Lower lobe of right lung (tissue), 2 donors: ENCODE results near the gene RASSF4. TPM values are rescaled to one million over a fixed set of nuclear protein-coding genes. Genes with fewer than 3 reads are reported as not detected.

ENCODE experiments used
- ATAC-seq, 2 donors: fragments of 200-7000 bp; cut with Tn5 transposase; one replicate each; pipeline ENCODE4 v1.9.1; 2020 to 2022; ENCODE audit warnings: mild to moderate bottlenecking in 2 of 2, moderate library complexity in 2 of 2
- DNase-seq: peaks from one replicate; pipeline ENCODE4 v3.0.0-alpha.2; 2020
- H3K27ac ChIP-seq: fragments of 200-600 bp; one replicate; pipeline ENCODE4 v1.8.0; 2022
- H3K27me3 ChIP-seq: fragments of 200-600 bp; one replicate; pipeline ENCODE4 v1.8.0; 2022; ENCODE audit warnings: low read depth
- H3K36me3 ChIP-seq: fragments of 200-600 bp; one replicate; pipeline ENCODE4 v1.8.0; 2022; ENCODE audit warnings: mild to moderate bottlenecking
- H3K4me1 ChIP-seq: fragments of 200-600 bp; one replicate; pipeline ENCODE4 v1.8.0; 2022
- H3K4me3 ChIP-seq: fragments of 200-600 bp; one replicate; pipeline ENCODE4 v1.8.0; 2022; ENCODE audit warnings: mild to moderate bottlenecking
- H3K9me3 ChIP-seq: fragments of 200-600 bp; one replicate; pipeline ENCODE4 v1.8.0; 2022
- intact Hi-C: fragments of 100-400 bp; cut with DNase I; formaldehyde crosslinking; loops from one replicate; pipeline ENCODE4 v1.11.0; 2022
- total RNA-seq: library from RNA; stranded (reverse); fragmentation: NEBNext Ultra II Directional; extraction: Animal tissue kit (Norgen Biotek cat#: 25700); gene quantifications from one replicate; pipeline ENCODE4 v1.2.1, GENCODE V29; 2021
- TF ChIP-seq, protein P1 (sequence below): fragments of 200-600 bp; IDR thresholded peaks from one replicate; pipeline ENCODE4 v1.8.0; 2022; ENCODE audit warnings: antibody characterized with exemption, mild to moderate bottlenecking
- donor health status: DM: no; HTN: yes; CAD: no; lungs with severe emphysema.

The RASSF4 gene
- total RNA-seq, 1 donor from 2014 or later: 49.0 TPM

DNA sequence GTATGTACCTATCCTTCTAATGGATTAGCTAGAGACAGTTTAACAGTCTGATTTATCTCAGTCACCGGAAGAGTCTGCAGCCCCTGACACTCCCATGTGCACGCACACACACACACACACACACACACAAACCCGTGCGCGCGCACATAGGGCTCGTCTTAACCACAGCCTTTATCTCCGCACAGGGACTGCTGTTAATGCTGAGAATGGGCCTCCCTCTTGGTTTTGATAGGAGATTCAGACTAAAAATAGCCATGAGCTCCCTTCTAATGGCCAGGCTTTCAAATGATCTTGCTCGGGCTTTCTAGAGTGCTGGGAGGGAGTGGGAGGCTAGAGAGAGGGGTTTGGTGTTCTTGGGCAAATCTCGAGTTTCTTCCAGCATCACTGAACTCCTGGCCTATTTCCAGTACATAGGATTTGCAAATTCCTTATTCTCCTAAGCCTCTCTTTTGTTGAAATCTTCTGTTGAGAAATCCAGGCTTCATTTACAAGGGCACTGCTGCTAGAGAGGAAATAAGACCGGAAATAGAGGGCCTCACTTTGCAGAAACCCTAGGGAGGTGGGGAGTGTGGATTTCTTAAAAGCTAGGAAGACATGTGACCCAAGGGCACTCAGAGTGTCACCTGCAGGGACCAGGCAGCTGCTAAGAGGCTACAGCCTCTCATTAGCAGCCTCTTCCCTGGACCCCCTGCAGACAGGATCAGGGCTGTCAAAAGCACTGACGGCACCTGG lies 46.1 kb upstream of the RASSF4 start:
- intact Hi-C loops: no loop called here
- no peak for DNase-seq
- no peaks in the 10 kb centered on the region for H3K36me3 ChIP-seq
- no peak overlapping the region for H3K27ac ChIP-seq
- no peaks in the 10 kb centered on the region for H3K27me3 ChIP-seq
- TF ChIP-seq, protein P1, sequence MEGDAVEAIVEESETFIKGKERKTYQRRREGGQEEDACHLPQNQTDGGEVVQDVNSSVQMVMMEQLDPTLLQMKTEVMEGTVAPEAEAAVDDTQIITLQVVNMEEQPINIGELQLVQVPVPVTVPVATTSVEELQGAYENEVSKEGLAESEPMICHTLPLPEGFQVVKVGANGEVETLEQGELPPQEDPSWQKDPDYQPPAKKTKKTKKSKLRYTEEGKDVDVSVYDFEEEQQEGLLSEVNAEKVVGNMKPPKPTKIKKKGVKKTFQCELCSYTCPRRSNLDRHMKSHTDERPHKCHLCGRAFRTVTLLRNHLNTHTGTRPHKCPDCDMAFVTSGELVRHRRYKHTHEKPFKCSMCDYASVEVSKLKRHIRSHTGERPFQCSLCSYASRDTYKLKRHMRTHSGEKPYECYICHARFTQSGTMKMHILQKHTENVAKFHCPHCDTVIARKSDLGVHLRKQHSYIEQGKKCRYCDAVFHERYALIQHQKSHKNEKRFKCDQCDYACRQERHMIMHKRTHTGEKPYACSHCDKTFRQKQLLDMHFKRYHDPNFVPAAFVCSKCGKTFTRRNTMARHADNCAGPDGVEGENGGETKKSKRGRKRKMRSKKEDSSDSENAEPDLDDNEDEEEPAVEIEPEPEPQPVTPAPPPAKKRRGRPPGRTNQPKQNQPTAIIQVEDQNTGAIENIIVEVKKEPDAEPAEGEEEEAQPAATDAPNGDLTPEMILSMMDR: no peak
- ATAC-seq: no peak
- no peaks in the 10 kb centered on the region for H3K9me3 ChIP-seq
- H3K4me3 ChIP-seq: no peak overlapping the region
- peaks cover 6% of the 10 kb centered on the region for H3K4me1 ChIP-seq

DNA sequence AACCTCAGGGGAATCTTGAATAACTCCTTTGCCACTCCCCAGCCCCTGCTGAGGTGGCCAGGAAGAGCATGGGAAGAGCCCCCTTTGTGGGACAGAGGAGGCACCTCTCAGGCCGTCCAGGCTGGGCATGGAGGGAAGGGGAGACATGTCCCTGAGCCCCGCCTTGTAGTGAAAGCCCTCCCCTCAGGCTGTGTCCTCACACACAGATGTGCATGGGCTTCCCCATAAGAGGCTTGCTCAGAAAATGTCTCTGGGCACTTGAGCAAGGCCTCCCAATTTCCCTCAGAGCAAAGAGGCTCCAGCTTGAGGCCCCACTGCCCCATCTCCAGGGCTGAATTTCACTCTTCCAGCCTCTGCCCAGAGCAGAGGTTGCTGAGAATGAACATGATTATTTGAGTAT lies 44.7 kb upstream of the RASSF4 start:
- no peaks in the 10 kb centered on the region for H3K27me3 ChIP-seq
- DNase-seq: no peak
- ATAC-seq: no peak
- no peak overlapping the region for H3K4me3 ChIP-seq
- H3K27ac ChIP-seq: no peak overlapping the region
- peaks cover 6% of the 10 kb centered on the region for H3K4me1 ChIP-seq
- H3K36me3 ChIP-seq: no peaks in the 10 kb centered on the region
- no peaks in the 10 kb centered on the region for H3K9me3 ChIP-seq
- intact Hi-C loops: no loop called here
- TF ChIP-seq, protein P1: no peak

DNA sequence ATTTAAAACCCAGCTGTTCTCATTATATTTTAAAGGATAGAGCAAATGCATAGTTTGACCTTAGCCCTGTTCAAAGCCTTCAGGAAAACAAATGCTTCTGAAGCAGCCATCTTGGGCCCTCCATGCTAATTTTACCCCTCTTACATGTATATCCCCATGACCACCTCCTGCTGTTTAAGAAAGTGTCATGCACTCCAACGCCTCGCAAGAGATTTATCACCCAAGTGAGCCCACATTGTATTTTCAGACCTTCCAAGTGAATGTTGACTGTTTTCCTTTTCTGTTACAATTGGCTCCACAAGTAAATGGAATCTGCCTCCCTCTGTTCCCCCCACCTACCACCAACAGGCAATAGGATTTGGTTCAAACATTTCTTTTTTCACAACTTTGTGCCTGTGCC lies 43.2 kb upstream of the RASSF4 start:
- no peaks in the 10 kb centered on the region for H3K9me3 ChIP-seq
- no peak overlapping the region for H3K4me3 ChIP-seq
- peaks cover 6% of the 10 kb centered on the region for H3K4me1 ChIP-seq
- no peak overlapping the region for H3K27ac ChIP-seq
- intact Hi-C loops: no loop called here
- H3K36me3 ChIP-seq: no peaks in the 10 kb centered on the region
- TF ChIP-seq, protein P1: no peak
- ATAC-seq (no peak), DNase-seq (no peak)
- no peaks in the 10 kb centered on the region for H3K27me3 ChIP-seq

DNA sequence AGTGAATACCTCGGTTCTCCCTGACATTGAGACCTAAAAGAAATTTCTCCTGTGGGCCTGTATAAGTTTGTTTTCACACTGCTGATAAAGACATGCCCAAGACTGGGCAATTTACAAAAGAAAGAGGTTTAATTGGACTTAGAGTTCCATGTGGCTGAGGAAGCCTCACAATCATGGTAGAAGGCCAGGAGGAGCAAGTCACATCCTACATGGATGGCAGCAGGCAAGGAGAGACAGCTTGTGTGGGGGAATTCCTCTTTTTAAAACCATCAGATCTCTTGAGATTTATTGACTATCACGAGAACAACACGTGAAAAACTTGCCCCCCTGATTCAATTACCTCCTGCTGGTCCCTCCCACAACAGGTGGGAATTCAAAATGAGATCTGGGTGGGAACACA lies 41.8 kb upstream of the RASSF4 start:
- ATAC-seq (no peak), DNase-seq (no peak)
- no peaks in the 10 kb centered on the region for H3K27me3 ChIP-seq
- TF ChIP-seq, protein P1: no peak
- intact Hi-C loops: no loop called here
- H3K4me1 ChIP-seq: peaks cover 6% of the 10 kb centered on the region
- H3K9me3 ChIP-seq: no peaks in the 10 kb centered on the region
- H3K36me3 ChIP-seq: no peaks in the 10 kb centered on the region
- no peak overlapping the region for H3K4me3 ChIP-seq
- H3K27ac ChIP-seq: no peak overlapping the region

DNA sequence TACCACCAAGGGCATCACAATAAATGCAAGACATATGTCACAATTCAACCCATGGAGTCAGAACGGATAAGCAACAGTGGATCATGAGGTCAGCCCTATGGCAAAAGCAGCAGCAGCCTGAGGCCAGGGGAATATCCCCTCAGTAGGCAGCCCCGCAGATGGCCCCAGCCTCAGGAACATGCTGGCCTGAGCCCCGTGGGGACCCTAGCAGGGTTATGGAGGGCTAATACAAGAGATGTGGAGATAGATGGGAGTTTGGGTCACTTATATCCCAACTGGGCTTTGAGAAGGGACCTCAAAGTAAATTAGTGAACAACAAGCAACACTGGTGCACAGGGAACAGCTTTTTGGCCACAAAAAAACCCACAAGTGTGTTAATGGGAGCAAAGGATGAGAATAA lies 39.4 kb upstream of the RASSF4 start:
- intact Hi-C loops: no loop called here
- Histone ChIP-seq H3K9me3 (no peaks in the 10 kb centered on the region), H3K27me3 (no peaks in the 10 kb centered on the region), H3K4me1 (no peaks in the 10 kb centered on the region), H3K4me3 (no peak overlapping the region), H3K27ac (no peak overlapping the region), H3K36me3 (no peaks in the 10 kb centered on the region)
- TF ChIP-seq, protein P1: no peak
- ATAC-seq (no peak), DNase-seq (no peak)
